ENCODE measurements around the gene DLX6. TPM values are rescaled to one million over a fixed set of nuclear protein-coding genes. Genes with fewer than 3 reads are reported as not detected.

Gene DLX6
- total RNA-seq, 1 donor = 1.1 TPM

- H3K4me2 ChIP-seq (ENCODE audit: insufficient read depth, low read length) = peak overlapping the region; percentile 89
- no peaks in the 10 kb centered on the region for H3K36me3 ChIP-seq (ENCODE audit: insufficient read depth, low read length)
- peak; percentile 85 for DNase-seq (ENCODE audit: insufficient read length, low spot score, missing footprints)
- H3K27ac ChIP-seq (ENCODE audit: low read depth, low read length) = peak overlapping the region; percentile 27
- peaks cover 10% of the 10 kb centered on the region for H3K4me1 ChIP-seq (ENCODE audit: insufficient read depth, low read length)
- H3K9me3 ChIP-seq (ENCODE audit: low read depth, low read length) = no peaks in the 10 kb centered on the region
- H3K27me3 ChIP-seq (ENCODE audit: insufficient read depth, low read length) = no peaks in the 10 kb centered on the region
- H3K79me2 ChIP-seq (ENCODE audit: insufficient read depth, low read length) = peaks cover 5% of the 10 kb centered on the region
- no peaks in the 10 kb centered on the region for H4K20me1 ChIP-seq (ENCODE audit: insufficient read depth, low read length)
- peak overlapping the region; percentile 88 for H2AFZ ChIP-seq (ENCODE audit: low read length)
- no peak for TF ChIP-seq CTCF (IDR thresholded peaks at IDR 0.05; ENCODE audit: extremely low read depth, low read depth, low read length)
- H3K4me3 ChIP-seq (ENCODE audit: insufficient read depth, low read length) = peak overlapping the region; percentile 74
Measured at GRCh38 chr7:97004247-97005182, 838 bp upstream of the DLX6 start.

- Histone ChIP-seq H3K4me2 (ENCODE audit: insufficient read depth, low read length) (peak overlapping the region; percentile 89), H3K4me1 (ENCODE audit: insufficient read depth, low read length) (peaks cover 10% of the 10 kb centered on the region), H3K27me3 (ENCODE audit: insufficient read depth, low read length) (no peaks in the 10 kb centered on the region), H3K9me3 (ENCODE audit: low read depth, low read length) (no peaks in the 10 kb centered on the region), H3K79me2 (ENCODE audit: insufficient read depth, low read length) (peaks cover 5% of the 10 kb centered on the region), H4K20me1 (ENCODE audit: insufficient read depth, low read length) (no peaks in the 10 kb centered on the region), H2AFZ (ENCODE audit: low read length) (peak overlapping the region; percentile 91), H3K36me3 (ENCODE audit: insufficient read depth, low read length) (no peaks in the 10 kb centered on the region), H3K27ac (ENCODE audit: low read depth, low read length) (peak overlapping the region; percentile 45), H3K4me3 (ENCODE audit: insufficient read depth, low read length) (peak overlapping the region; percentile 74)
- DNase-seq (ENCODE audit: insufficient read length, low spot score, missing footprints) = peak; percentile 97
- TF ChIP-seq CTCF (IDR thresholded peaks at IDR 0.05; ENCODE audit: extremely low read depth, low read depth, low read length) = no peak
Measured at GRCh38 chr7:97006055-97006815, 882 bp downstream of the DLX6 start.

- Histone ChIP-seq H3K79me2 (ENCODE audit: insufficient read depth, low read length) (peaks cover 5% of the 10 kb centered on the region), H3K4me3 (ENCODE audit: insufficient read depth, low read length) (peak overlapping the region; percentile 74), H4K20me1 (ENCODE audit: insufficient read depth, low read length) (no peaks in the 10 kb centered on the region), H2AFZ (ENCODE audit: low read length) (peak overlapping the region; percentile 91), H3K4me2 (ENCODE audit: insufficient read depth, low read length) (peak overlapping the region; percentile 89), H3K4me1 (ENCODE audit: insufficient read depth, low read length) (peaks cover 10% of the 10 kb centered on the region), H3K9me3 (ENCODE audit: low read depth, low read length) (no peaks in the 10 kb centered on the region), H3K36me3 (ENCODE audit: insufficient read depth, low read length) (no peaks in the 10 kb centered on the region), H3K27ac (ENCODE audit: low read depth, low read length) (peak overlapping the region; percentile 45), H3K27me3 (ENCODE audit: insufficient read depth, low read length) (no peaks in the 10 kb centered on the region)
- peak; percentile 84 for DNase-seq (ENCODE audit: insufficient read length, low spot score, missing footprints)
- TF ChIP-seq CTCF (IDR thresholded peaks at IDR 0.05; ENCODE audit: extremely low read depth, low read depth, low read length) = no peak
Measured at GRCh38 chr7:97006816-97007582, 1.6 kb downstream of the DLX6 start.

Measured in osteoblast (primary cell).